HepG2 (cell line): ENCODE results near the gene ITPK1. TPM values are rescaled to one million over a fixed set of nuclear protein-coding genes. Genes with fewer than 3 reads are reported as not detected.

ENCODE experiments used
- DMAP1 ChIP-seq: IDR thresholded peaks from 2 replicates; pipeline ENCODE4 v1.6.1; 2016
- HNF4A ChIP-seq: sonication (generic); formaldehyde crosslinking; IDR thresholded peaks from 2 replicates; pipeline ENCODE4 v1.4.0; 2020; ENCODE audit warnings: missing genetic modification reagents
- IKZF4 ChIP-seq: sonication (generic); formaldehyde crosslinking; IDR thresholded peaks from 2 replicates; pipeline ENCODE4 v1.5.1; 2020; ENCODE audit warnings: borderline replicate concordance, mild to moderate bottlenecking, low read depth, missing genetic modification reagents; ENCODE audit errors: not compliant biosample characterization
- KMT2B ChIP-seq: IDR thresholded peaks from 2 replicates; pipeline ENCODE4 v1.6.1; 2016; ENCODE audit warnings: missing genetic modification reagents, missing compliant biosample characterization
- MIER2 ChIP-seq: IDR thresholded peaks from 2 replicates; pipeline ENCODE4 v1.6.1; 2016; ENCODE audit warnings: missing biosample characterization, missing genetic modification reagents
- NCOA2 ChIP-seq: sonication (generic); formaldehyde crosslinking; IDR thresholded peaks from 2 replicates; pipeline ENCODE4 v1.8.0; 2022; ENCODE audit warnings: inconsistent platforms
- PTBP1 ChIP-seq: fragments of 200-400 bp; formaldehyde crosslinking; IDR thresholded peaks from 2 replicates; pipeline ENCODE4 v1.6.1; 2018; ENCODE audit warnings: low read length, low read depth; ENCODE audit not compliant: poor library complexity, severe bottlenecking
- TAF15 ChIP-seq: fragments of 200-400 bp; formaldehyde crosslinking; IDR thresholded peaks from one replicate; pipeline ENCODE4 v1.6.1; 2018; ENCODE audit warnings: mild to moderate bottlenecking, low read depth, low read length; ENCODE audit not compliant: poor library complexity, severe bottlenecking
- ZFP36L1 ChIP-seq: sonication (generic); formaldehyde crosslinking; IDR thresholded peaks from 2 replicates; pipeline ENCODE4 v1.8.0; 2022; ENCODE audit warnings: mild to moderate bottlenecking, missing genetic modification reagents, moderate library complexity
- ZNF737 ChIP-seq: sonication (generic); formaldehyde crosslinking; IDR thresholded peaks from 2 replicates; pipeline ENCODE4 v1.5.0; 2020; ENCODE audit warnings: missing genetic modification reagents, mild to moderate bottlenecking, borderline replicate concordance
- ZNF772 ChIP-seq: sonication (generic); formaldehyde crosslinking; IDR thresholded peaks from 2 replicates; pipeline ENCODE4 v1.5.0; 2020; ENCODE audit warnings: mild to moderate bottlenecking, missing genetic modification reagents
- polyA plus RNA-seq, 8 experiments: library from polyadenylated mRNA; depleted of rRNA in 3 of 8; stranded (reverse) in 7 of 8; unstranded in 1 of 8; fragments of >200 nt; fragmentation: Illumina TruSeq in 4 of 8; extraction: Trizol in 4 of 8; gene quantifications; 2 replicates each; pipeline versions ENCODE4 v1.2.1 to v1.2.3, GENCODE V29; 2011 to 2016; ENCODE audit warnings: low read depth in 4 of 8, missing spikeins in 1 of 8, mixed read lengths in 1 of 8; ENCODE audit not compliant: insufficient read depth in 1 of 8
- total RNA-seq, 5 experiments: library from RNA; depleted of rRNA; stranded (reverse); fragments of >200 nt; fragmentation: Illumina TruSeq; extraction: Trizol; gene quantifications; 2 replicates each; pipeline ENCODE4 v1.2.3, GENCODE V29; 2016; ENCODE audit warnings: low read depth in 1 of 5
- TF ChIP-seq, protein P1 (sequence below): sonication (generic); formaldehyde crosslinking; IDR thresholded peaks from 2 replicates; pipeline ENCODE4 v1.9.0; 2021; ENCODE audit warnings: missing genetic modification reagents, borderline replicate concordance
- TF ChIP-seq, protein P2 (sequence below): sonication (generic); formaldehyde crosslinking; IDR thresholded peaks from 2 replicates; pipeline ENCODE4 v1.4.0; 2020; ENCODE audit warnings: missing genetic modification reagents
- TF ChIP-seq, protein P3 (sequence below): sonication (generic); formaldehyde crosslinking; IDR thresholded peaks from 2 replicates; pipeline ENCODE4 v1.4.0; 2020; ENCODE audit warnings: missing genetic modification reagents, borderline replicate concordance
- TF ChIP-seq, protein P4 (sequence below), 2 experiments: sonication (generic) in 1 of 2; formaldehyde crosslinking in 1 of 2; IDR thresholded peaks; 2 replicates each; pipeline versions ENCODE4 v1.4.0 to v1.6.1; 2016 to 2020; ENCODE audit warnings: borderline replicate concordance in 1 of 2, low read depth in 1 of 2, mild to moderate bottlenecking in 1 of 2, missing genetic modification reagents in 1 of 2

The ITPK1 gene
- total and polyA plus RNA-seq, 2 of the 13 experiments (the other 11 are each of a cell fraction or from before 2014, with no cell fraction given), result 20.5 to 47.5 TPM

DNA sequence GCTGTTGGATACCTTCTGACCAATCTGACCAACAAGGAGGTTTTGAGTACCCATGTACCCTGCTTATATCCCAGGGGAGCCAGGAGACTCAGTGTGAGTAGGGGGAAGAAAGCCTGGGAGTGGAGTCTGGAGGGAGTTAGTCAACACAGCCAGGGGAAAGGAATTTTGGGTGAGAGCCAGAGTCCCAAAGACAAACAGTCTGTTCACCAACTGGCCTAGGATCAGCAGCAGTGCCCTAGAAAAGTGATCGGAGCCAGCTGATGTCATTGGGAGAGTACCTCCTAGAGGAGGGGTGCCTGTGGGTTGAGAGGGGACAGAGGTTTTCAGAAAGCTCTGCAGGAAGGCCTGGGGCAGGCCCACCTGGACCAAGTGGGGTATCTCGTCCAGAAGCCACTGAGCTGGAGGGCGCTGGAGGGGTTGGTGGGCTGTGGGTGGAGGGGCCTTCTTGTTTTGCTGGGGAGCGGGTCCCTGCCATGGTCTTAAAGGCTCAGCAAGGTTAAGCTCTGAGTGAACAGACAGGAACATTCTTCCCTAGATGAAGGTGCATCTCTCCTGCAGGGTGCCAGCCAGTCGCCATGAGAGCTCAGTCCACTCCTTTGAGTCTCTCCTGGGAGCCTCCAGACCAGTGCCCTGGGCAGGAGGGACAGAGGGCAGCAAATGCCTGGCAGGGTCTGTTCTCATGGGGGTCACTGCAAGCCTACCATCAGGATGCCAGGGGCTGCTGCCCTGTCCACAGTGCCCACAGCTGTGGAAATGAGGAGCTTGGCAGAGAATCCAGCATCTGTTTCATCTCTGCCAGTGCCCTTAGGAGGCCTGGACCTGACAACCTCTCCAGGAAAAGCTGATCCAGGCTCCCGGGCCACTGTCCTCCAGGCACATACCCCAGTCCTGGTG, 129.2 kb downstream of the ITPK1 start (continued):
- TF ChIP-seq, protein P1, sequence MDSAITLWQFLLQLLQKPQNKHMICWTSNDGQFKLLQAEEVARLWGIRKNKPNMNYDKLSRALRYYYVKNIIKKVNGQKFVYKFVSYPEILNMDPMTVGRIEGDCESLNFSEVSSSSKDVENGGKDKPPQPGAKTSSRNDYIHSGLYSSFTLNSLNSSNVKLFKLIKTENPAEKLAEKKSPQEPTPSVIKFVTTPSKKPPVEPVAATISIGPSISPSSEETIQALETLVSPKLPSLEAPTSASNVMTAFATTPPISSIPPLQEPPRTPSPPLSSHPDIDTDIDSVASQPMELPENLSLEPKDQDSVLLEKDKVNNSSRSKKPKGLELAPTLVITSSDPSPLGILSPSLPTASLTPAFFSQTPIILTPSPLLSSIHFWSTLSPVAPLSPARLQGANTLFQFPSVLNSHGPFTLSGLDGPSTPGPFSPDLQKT, result no peak
- TF ChIP-seq PTBP1, result no peak
- no peak for TF ChIP-seq ZFP36L1
- no peak for TF ChIP-seq DMAP1 (CRISPR knock-in tag)
- TF ChIP-seq, protein P2, sequence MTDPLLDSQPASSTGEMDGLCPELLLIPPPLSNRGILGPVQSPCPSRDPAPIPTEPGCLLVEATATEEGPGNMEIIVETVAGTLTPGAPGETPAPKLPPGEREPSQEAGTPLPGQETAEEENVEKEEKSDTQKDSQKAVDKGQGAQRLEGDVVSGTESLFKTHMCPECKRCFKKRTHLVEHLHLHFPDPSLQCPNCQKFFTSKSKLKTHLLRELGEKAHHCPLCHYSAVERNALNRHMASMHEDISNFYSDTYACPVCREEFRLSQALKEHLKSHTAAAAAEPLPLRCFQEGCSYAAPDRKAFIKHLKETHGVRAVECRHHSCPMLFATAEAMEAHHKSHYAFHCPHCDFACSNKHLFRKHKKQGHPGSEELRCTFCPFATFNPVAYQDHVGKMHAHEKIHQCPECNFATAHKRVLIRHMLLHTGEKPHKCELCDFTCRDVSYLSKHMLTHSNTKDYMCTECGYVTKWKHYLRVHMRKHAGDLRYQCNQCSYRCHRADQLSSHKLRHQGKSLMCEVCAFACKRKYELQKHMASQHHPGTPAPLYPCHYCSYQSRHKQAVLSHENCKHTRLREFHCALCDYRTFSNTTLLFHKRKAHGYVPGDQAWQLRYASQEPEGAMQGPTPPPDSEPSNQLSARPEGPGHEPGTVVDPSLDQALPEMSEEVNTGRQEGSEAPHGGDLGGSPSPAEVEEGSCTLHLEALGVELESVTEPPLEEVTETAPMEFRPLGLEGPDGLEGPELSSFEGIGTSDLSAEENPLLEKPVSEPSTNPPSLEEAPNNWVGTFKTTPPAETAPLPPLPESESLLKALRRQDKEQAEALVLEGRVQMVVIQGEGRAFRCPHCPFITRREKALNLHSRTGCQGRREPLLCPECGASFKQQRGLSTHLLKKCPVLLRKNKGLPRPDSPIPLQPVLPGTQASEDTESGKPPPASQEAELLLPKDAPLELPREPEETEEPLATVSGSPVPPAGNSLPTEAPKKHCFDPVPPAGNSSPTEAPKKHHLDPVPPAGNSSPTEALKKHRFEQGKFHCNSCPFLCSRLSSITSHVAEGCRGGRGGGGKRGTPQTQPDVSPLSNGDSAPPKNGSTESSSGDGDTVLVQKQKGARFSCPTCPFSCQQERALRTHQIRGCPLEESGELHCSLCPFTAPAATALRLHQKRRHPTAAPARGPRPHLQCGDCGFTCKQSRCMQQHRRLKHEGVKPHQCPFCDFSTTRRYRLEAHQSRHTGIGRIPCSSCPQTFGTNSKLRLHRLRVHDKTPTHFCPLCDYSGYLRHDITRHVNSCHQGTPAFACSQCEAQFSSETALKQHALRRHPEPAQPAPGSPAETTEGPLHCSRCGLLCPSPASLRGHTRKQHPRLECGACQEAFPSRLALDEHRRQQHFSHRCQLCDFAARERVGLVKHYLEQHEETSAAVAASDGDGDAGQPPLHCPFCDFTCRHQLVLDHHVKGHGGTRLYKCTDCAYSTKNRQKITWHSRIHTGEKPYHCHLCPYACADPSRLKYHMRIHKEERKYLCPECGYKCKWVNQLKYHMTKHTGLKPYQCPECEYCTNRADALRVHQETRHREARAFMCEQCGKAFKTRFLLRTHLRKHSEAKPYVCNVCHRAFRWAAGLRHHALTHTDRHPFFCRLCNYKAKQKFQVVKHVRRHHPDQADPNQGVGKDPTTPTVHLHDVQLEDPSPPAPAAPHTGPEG (CRISPR knock-in tag), result no peak
- peak; percentile 63; the same call in 1 of the 2 replicates for TF ChIP-seq NCOA2 (CRISPR knock-in tag)
- no peak for TF ChIP-seq IKZF4 (CRISPR knock-in tag)
- TF ChIP-seq, protein P3, sequence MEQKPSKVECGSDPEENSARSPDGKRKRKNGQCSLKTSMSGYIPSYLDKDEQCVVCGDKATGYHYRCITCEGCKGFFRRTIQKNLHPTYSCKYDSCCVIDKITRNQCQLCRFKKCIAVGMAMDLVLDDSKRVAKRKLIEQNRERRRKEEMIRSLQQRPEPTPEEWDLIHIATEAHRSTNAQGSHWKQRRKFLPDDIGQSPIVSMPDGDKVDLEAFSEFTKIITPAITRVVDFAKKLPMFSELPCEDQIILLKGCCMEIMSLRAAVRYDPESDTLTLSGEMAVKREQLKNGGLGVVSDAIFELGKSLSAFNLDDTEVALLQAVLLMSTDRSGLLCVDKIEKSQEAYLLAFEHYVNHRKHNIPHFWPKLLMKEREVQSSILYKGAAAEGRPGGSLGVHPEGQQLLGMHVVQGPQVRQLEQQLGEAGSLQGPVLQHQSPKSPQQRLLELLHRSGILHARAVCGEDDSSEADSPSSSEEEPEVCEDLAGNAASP (CRISPR knock-in tag), result peak; percentile 30; the same call in 1 of the 2 replicates
- no peak for TF ChIP-seq MIER2 (CRISPR knock-in tag)
- no peak for TF ChIP-seq TAF15
- TF ChIP-seq ZNF772 (CRISPR knock-in tag), result 0 out of 2 replicates have a peak, but pooled peaks have one; percentile 35
- no peak for TF ChIP-seq ZNF737
- TF ChIP-seq, protein P4, sequence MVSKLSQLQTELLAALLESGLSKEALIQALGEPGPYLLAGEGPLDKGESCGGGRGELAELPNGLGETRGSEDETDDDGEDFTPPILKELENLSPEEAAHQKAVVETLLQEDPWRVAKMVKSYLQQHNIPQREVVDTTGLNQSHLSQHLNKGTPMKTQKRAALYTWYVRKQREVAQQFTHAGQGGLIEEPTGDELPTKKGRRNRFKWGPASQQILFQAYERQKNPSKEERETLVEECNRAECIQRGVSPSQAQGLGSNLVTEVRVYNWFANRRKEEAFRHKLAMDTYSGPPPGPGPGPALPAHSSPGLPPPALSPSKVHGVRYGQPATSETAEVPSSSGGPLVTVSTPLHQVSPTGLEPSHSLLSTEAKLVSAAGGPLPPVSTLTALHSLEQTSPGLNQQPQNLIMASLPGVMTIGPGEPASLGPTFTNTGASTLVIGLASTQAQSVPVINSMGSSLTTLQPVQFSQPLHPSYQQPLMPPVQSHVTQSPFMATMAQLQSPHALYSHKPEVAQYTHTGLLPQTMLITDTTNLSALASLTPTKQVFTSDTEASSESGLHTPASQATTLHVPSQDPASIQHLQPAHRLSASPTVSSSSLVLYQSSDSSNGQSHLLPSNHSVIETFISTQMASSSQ (IDR thresholded peaks at IDR 0.05; ENCODE audit: low read depth), result no peak
- TF ChIP-seq, protein P4 (CRISPR knock-in tag; IDR thresholded peaks at IDR 0.05; ENCODE audit: borderline replicate concordance), result no peak
- no peak for TF ChIP-seq KMT2B (CRISPR knock-in tag)
- TF ChIP-seq HNF4A (CRISPR knock-in tag), result peak; percentile 37; the same call in 1 of the 2 replicates
